ENCODE results near the gene GNPTAB. TPM values are rescaled to one million over a fixed set of nuclear protein-coding genes. Genes with fewer than 3 reads are reported as not detected.

Gene GNPTAB
- total RNA-seq, 1 donor from 2014 or later, result 47.6 TPM

GRCh38 chr12:101781834-101782233 is 48.9 kb downstream of the GNPTAB start:
- TF ChIP-seq CTCF (IDR thresholded peaks at IDR 0.05; ENCODE audit: unreplicated experiment), result no peak
- Mint-ChIP-seq H3K4me3 (ENCODE audit: unreplicated experiment) (no peak overlapping the region), H3K9me3 (ENCODE audit: unreplicated experiment) (no peaks in the 10 kb centered on the region), H3K36me3 (ENCODE audit: low read depth, unreplicated experiment) (peaks cover 4% of the 10 kb centered on the region), H3K27me3 (ENCODE audit: unreplicated experiment) (no peaks in the 10 kb centered on the region), H3K4me1 (ENCODE audit: unreplicated experiment) (peaks cover 3% of the 10 kb centered on the region), H3K27ac (ENCODE audit: unreplicated experiment) (no peak overlapping the region)
- no peak for DNase-seq (ENCODE audit: low spot score)

- Mint-ChIP-seq H3K36me3 (ENCODE audit: low read depth, unreplicated experiment) (peaks cover 4% of the 10 kb centered on the region), H3K9me3 (ENCODE audit: unreplicated experiment) (no peaks in the 10 kb centered on the region), H3K4me1 (ENCODE audit: unreplicated experiment) (peaks cover 3% of the 10 kb centered on the region), H3K27ac (ENCODE audit: unreplicated experiment) (no peak overlapping the region), H3K27me3 (ENCODE audit: unreplicated experiment) (no peaks in the 10 kb centered on the region), H3K4me3 (ENCODE audit: unreplicated experiment) (no peak overlapping the region)
- TF ChIP-seq CTCF (IDR thresholded peaks at IDR 0.05; ENCODE audit: unreplicated experiment), result no peak
- DNase-seq (ENCODE audit: low spot score), result no peak
Observed at GRCh38 chr12:101780599-101780998, 50.2 kb downstream of the GNPTAB start.

GRCh38 chr12:101779626-101780025 is 51.1 kb downstream of the GNPTAB start:
- Mint-ChIP-seq H3K27ac (ENCODE audit: unreplicated experiment) (no peak overlapping the region), H3K4me3 (ENCODE audit: unreplicated experiment) (no peak overlapping the region), H3K36me3 (ENCODE audit: low read depth, unreplicated experiment) (peaks cover 4% of the 10 kb centered on the region), H3K9me3 (ENCODE audit: unreplicated experiment) (no peaks in the 10 kb centered on the region), H3K27me3 (ENCODE audit: unreplicated experiment) (no peaks in the 10 kb centered on the region), H3K4me1 (ENCODE audit: unreplicated experiment) (peaks cover 3% of the 10 kb centered on the region)
- no peak for DNase-seq (ENCODE audit: low spot score)
- no peak for TF ChIP-seq CTCF (IDR thresholded peaks at IDR 0.05; ENCODE audit: unreplicated experiment)

GRCh38 chr12:101779200-101779599 is 51.6 kb downstream of the GNPTAB start:
- DNase-seq (ENCODE audit: low spot score), result no peak
- Mint-ChIP-seq H3K27ac (ENCODE audit: unreplicated experiment) (no peak overlapping the region), H3K36me3 (ENCODE audit: low read depth, unreplicated experiment) (peaks cover 4% of the 10 kb centered on the region), H3K4me3 (ENCODE audit: unreplicated experiment) (no peak overlapping the region), H3K27me3 (ENCODE audit: unreplicated experiment) (no peaks in the 10 kb centered on the region), H3K4me1 (ENCODE audit: unreplicated experiment) (peaks cover 3% of the 10 kb centered on the region), H3K9me3 (ENCODE audit: unreplicated experiment) (no peaks in the 10 kb centered on the region)
- no peak for TF ChIP-seq CTCF (IDR thresholded peaks at IDR 0.05; ENCODE audit: unreplicated experiment)

- TF ChIP-seq CTCF (IDR thresholded peaks at IDR 0.05; ENCODE audit: unreplicated experiment), result no peak
- H3K36me3 Mint-ChIP-seq (ENCODE audit: low read depth, unreplicated experiment), result peaks cover 4% of the 10 kb centered on the region
- no peaks in the 10 kb centered on the region for H3K27me3 Mint-ChIP-seq (ENCODE audit: unreplicated experiment)
- no peak overlapping the region for H3K4me3 Mint-ChIP-seq (ENCODE audit: unreplicated experiment)
- DNase-seq (ENCODE audit: low spot score), result no peak
- H3K27ac Mint-ChIP-seq (ENCODE audit: unreplicated experiment), result no peak overlapping the region
- H3K4me1 Mint-ChIP-seq (ENCODE audit: unreplicated experiment), result peaks cover 3% of the 10 kb centered on the region
- no peaks in the 10 kb centered on the region for H3K9me3 Mint-ChIP-seq (ENCODE audit: unreplicated experiment)
Observed at GRCh38 chr12:101777978-101778377, 52.8 kb downstream of the GNPTAB start.

Measured in endothelial cell (in vitro differentiated cells).